ENCODE data around the gene SAMHD1. TPM values are rescaled to one million over a fixed set of nuclear protein-coding genes. Genes with fewer than 3 reads are reported as not detected.
"Not testable (repeated sequence)": the region's sequence is repeated elsewhere in the genome, so short reads cannot be mapped to it uniquely, and the experiment has no call there.

The SAMHD1 gene
- total and polyA plus RNA-seq, 9 of the 15 experiments (the other 6 are each of a cell fraction or from before 2014, with no cell fraction given), result 6.8 to 20.4 (median 14.8) TPM

DNA sequence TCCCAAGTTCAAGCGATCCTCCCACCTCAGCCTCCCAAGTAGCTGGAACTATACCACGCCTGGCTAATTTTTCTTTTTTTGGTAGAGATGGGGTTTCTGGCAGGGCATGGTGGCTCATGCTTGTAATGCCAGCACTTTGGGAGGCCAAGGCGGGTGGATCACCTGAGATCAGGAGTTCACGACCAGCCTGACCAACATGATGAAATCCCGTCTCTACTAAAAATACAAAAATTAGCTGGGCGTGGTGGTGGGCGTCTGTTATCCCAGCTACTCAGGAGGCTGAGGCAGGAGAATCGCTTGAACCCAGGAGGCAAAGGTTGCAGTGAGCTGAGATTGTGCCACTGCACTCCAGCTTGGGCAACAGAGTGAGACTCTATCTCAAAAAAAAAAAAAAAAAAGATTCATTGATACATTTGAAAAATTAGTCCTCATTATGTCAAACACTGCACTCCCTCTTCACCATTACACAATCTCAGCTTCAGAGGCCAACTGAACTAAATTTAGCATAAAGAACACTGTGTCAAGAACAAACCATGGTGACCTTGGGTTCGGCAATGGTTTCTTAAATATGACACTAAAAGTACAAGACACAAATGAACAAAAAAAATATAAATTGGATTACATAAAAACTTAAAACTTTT lies 14.6 kb downstream of the SAMHD1 start:
- H4K20me1 ChIP-seq (replicated peaks; ENCODE audit: control insufficient read depth, insufficient read depth, low read length); ATAC-seq; BruUV-seq (replicated peaks); H3K4me2 ChIP-seq (ENCODE audit: insufficient read depth, low read length); H3K4me1 ChIP-seq (replicated peaks in 1 of 2; ENCODE audit: control insufficient read depth in 2 of 2, insufficient read depth in 2 of 2, low read length in 2 of 2); intact Hi-C loops (cut with micrococcal nuclease); in situ Hi-C loops (cut with MboI); H3K27ac ChIP-seq (ENCODE audit: extremely low read depth, low read depth, low read length); H3K9me1 ChIP-seq (ENCODE audit: control insufficient read depth, insufficient read depth, low read length); H3K9ac ChIP-seq (ENCODE audit: insufficient read depth in 1 of 2, low read depth in 2 of 2, low read length in 2 of 2); H3K27me3 ChIP-seq (ENCODE audit: control insufficient read depth in 2 of 2, insufficient read depth in 2 of 2, low read length in 2 of 2); DNase-seq (ENCODE audit: extremely low read depth in 1 of 4, low spot score in 3 of 4); H3K79me2 ChIP-seq (ENCODE audit: control insufficient read depth, insufficient read depth, low read length); H2AFZ ChIP-seq (ENCODE audit: low read depth, low read length); H3K9me3 ChIP-seq (replicated peaks; ENCODE audit: control insufficient read depth, insufficient read depth, low read depth, low read length); CTCF ChIA-PET (ENCODE audit: low intra/inter-chr PET ratio); H3K4me3 ChIP-seq; FAIRE-seq: not testable (repeated sequence)
- H3K36me3 ChIP-seq (ENCODE audit: control insufficient read depth, insufficient read depth, low read length), result peaks cover 15% of the 10 kb centered on the region
- POLR2A ChIA-PET, result interaction anchor here (1.4 kb wide), 1 partner anchor 13 kb away, joined by 4 read pairs; no protein-coding TSS in a partner anchor
- 68% methylated on average over 9 of the region's 9 CpGs for WGBS (ENCODE audit: insufficient coverage, low coverage, missing lambda C conversion rate)

DNA sequence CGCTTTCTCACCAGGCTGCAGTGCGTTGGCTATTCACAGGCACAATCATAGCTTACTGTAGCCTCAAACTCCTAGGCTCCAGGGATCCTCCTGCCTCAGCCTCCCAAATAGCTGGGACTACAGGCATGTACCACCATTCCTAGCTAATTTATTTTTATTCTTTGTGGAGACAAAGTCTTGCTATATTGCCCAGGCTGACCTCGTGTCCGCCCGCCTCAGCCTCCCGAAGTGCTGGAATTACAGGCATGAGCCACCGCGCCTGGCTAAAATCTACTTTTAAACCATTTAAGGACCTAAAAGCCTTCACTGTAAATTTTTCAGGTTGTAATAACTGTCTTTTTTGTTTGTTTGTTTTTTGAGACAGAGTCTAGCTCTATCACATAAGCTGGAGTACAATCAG lies 15.2 kb downstream of the SAMHD1 start:
- intact Hi-C loops (cut with micrococcal nuclease) (no loop called here), in situ Hi-C loops (cut with MboI) (no loop called here)
- peaks cover 0 to 6% of the 10 kb centered on the region in 2 experiments; a peak in 2 of 5 replicates for H3K4me1 ChIP-seq (replicated peaks in 1 of 2; ENCODE audit: control insufficient read depth in 2 of 2, insufficient read depth in 2 of 2, low read length in 2 of 2)
- no peak overlapping the region for H3K4me2 ChIP-seq (ENCODE audit: insufficient read depth, low read length)
- H4K20me1 ChIP-seq (replicated peaks; ENCODE audit: control insufficient read depth, insufficient read depth, low read length), result no peaks in the 10 kb centered on the region
- CTCF ChIA-PET (ENCODE audit: low intra/inter-chr PET ratio), result no interaction called here
- H3K36me3 ChIP-seq (ENCODE audit: control insufficient read depth, insufficient read depth, low read length), result peaks cover 15% of the 10 kb centered on the region
- no peaks in the 10 kb centered on the region for H3K9me3 ChIP-seq (replicated peaks; ENCODE audit: control insufficient read depth, insufficient read depth, low read depth, low read length)
- H3K27ac ChIP-seq (ENCODE audit: extremely low read depth, low read depth, low read length), result no peak overlapping the region
- no peak overlapping the region for H2AFZ ChIP-seq (ENCODE audit: low read depth, low read length)
- H3K9me1 ChIP-seq (ENCODE audit: control insufficient read depth, insufficient read depth, low read length), result no peaks in the 10 kb centered on the region
- H3K4me3 ChIP-seq, result no peak overlapping the region
- 90% methylated on average over 8 of the region's 8 CpGs for WGBS (ENCODE audit: insufficient coverage, low coverage, missing lambda C conversion rate)
- no TSS peak for BruUV-seq (replicated peaks)
- no peaks in the 10 kb centered on the region for H3K79me2 ChIP-seq (ENCODE audit: control insufficient read depth, insufficient read depth, low read length)
- no peak overlapping the region for H3K9ac ChIP-seq (ENCODE audit: insufficient read depth in 1 of 2, low read depth in 2 of 2, low read length in 2 of 2)
- POLR2A ChIA-PET, result interaction anchor here (1.4 kb wide), 1 partner anchor 14 kb away, joined by 4 read pairs; no protein-coding TSS in a partner anchor
- no peak for ATAC-seq
- no peak for TF ChIP-seq KLF1 (tag; IDR thresholded peaks at IDR 0.05)
- TF ChIP-seq, protein P1, sequence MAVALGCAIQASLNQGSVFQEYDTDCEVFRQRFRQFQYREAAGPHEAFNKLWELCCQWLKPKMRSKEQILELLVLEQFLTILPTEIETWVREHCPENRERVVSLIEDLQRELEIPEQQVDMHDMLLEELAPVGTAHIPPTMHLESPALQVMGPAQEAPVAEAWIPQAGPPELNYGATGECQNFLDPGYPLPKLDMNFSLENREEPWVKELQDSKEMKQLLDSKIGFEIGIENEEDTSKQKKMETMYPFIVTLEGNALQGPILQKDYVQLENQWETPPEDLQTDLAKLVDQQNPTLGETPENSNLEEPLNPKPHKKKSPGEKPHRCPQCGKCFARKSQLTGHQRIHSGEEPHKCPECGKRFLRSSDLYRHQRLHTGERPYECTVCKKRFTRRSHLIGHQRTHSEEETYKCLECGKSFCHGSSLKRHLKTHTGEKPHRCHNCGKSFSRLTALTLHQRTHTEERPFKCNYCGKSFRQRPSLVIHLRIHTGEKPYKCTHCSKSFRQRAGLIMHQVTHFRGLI (CRISPR knock-in tag; IDR thresholded peaks at IDR 0.05), result no peak
- no peak for TF ChIP-seq ZKSCAN1 (IDR thresholded peaks at IDR 0.05; ENCODE audit: low read depth, low read length)
- no peak for TF ChIP-seq PHF21A (IDR thresholded peaks at IDR 0.05; ENCODE audit: borderline replicate concordance, low read depth)
- no peak for TF ChIP-seq PHB2 (IDR thresholded peaks at IDR 0.05; ENCODE audit: low read depth)
- TF ChIP-seq MYC (IDR thresholded peaks at IDR 0.05; ENCODE audit: low read depth, low read length), result no peak
- no peak for TF ChIP-seq MYC (CRISPR knock-in tag; IDR thresholded peaks at IDR 0.05; ENCODE audit: borderline replicate concordance, low read depth)
- TF ChIP-seq IFI16 (CRISPR knock-in tag; IDR thresholded peaks at IDR 0.05), result no peak
- TF ChIP-seq, protein P2, sequence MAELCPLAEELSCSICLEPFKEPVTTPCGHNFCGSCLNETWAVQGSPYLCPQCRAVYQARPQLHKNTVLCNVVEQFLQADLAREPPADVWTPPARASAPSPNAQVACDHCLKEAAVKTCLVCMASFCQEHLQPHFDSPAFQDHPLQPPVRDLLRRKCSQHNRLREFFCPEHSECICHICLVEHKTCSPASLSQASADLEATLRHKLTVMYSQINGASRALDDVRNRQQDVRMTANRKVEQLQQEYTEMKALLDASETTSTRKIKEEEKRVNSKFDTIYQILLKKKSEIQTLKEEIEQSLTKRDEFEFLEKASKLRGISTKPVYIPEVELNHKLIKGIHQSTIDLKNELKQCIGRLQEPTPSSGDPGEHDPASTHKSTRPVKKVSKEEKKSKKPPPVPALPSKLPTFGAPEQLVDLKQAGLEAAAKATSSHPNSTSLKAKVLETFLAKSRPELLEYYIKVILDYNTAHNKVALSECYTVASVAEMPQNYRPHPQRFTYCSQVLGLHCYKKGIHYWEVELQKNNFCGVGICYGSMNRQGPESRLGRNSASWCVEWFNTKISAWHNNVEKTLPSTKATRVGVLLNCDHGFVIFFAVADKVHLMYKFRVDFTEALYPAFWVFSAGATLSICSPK (IDR thresholded peaks at IDR 0.05; ENCODE audit: borderline replicate concordance), result no peak
- TF ChIP-seq HDAC6 (IDR thresholded peaks at IDR 0.05; ENCODE audit: low read depth, low read length), result no peak
- no peak for DNase-seq (ENCODE audit: extremely low read depth in 1 of 4, low spot score in 3 of 4)
- no peak for FAIRE-seq
- H3K27me3 ChIP-seq (ENCODE audit: control insufficient read depth in 2 of 2, insufficient read depth in 2 of 2, low read length in 2 of 2), result no peaks in the 10 kb centered on the region

Data from K562 (cell line).